ENCODE data around the gene RPL14. TPM values are rescaled to one million over a fixed set of nuclear protein-coding genes. Genes with fewer than 3 reads are reported as not detected.

The RPL14 gene
- total and polyA plus RNA-seq, 2 of the 13 experiments (the other 11 are each of a cell fraction or from before 2014, with no cell fraction given), result 502 to 1,291 TPM

GRCh38 chr3:40432793-40433192 lies 24.3 kb upstream of the RPL14 start:
- POLR2A ChIA-PET, result no interaction called here
- H3K4me1 ChIP-seq (ENCODE audit: insufficient read depth, low read length), result no peaks in the 10 kb centered on the region
- no peak overlapping the region for H3K4me2 ChIP-seq (ENCODE audit: low read depth, low read length)
- no peak overlapping the region for H2AFZ ChIP-seq (ENCODE audit: low read length)
- H3K27ac ChIP-seq (ENCODE audit: extremely low read length, insufficient read depth, low read length), result no peak overlapping the region
- BruUV-seq (replicated peaks), result no TSS peak
- ATAC-seq (no peak), DNase-seq (ENCODE audit: low spot score) (no peak), FAIRE-seq (no peak)
- in situ Hi-C loops (cut with HindIII; ENCODE audit: extremely low pct_ligation_motif_present, low pct_unique_long_range_greater_than_20kb), result no loop called here
- H3K79me2 ChIP-seq (ENCODE audit: insufficient read depth, low read length), result no peaks in the 10 kb centered on the region
- WGBS (ENCODE audit: low lambda C conversion rate), result 74% methylated on average over 2 of the region's 2 CpGs
- H3K4me3 ChIP-seq (replicated peaks in 1 of 3; ENCODE audit: insufficient read depth in 1 of 3, low read depth in 2 of 3, low read length in 3 of 3), result no peak overlapping the region
- H3K36me3 ChIP-seq (replicated peaks in 1 of 2; ENCODE audit: control insufficient read depth in 1 of 2, insufficient read depth in 2 of 2, low read length in 2 of 2), result no peaks in the 10 kb centered on the region
- H3K27me3 ChIP-seq (ENCODE audit: control insufficient read depth in 1 of 2, insufficient read depth in 2 of 2, low read length in 2 of 2), result no peaks in the 10 kb centered on the region
- no peak for TF ChIP-seq STAT5B (CRISPR knock-in tag; IDR thresholded peaks at IDR 0.05)
- TF ChIP-seq STAG1 (CRISPR knock-in tag; IDR thresholded peaks at IDR 0.05), result peak; percentile 37; the same call in 1 of the 2 replicates
- TF ChIP-seq ZBTB44 (CRISPR knock-in tag; IDR thresholded peaks at IDR 0.05), result no peak
- TF ChIP-seq ZNF121 (CRISPR knock-in tag; IDR thresholded peaks at IDR 0.05), result no peak
- TF ChIP-seq ZNF362 (CRISPR knock-in tag; IDR thresholded peaks at IDR 0.05; ENCODE audit: borderline replicate concordance), result no peak
- no peak for TF ChIP-seq RFX1 (IDR thresholded peaks at IDR 0.05)
- TF ChIP-seq BRCA1 (CRISPR knock-in tag; IDR thresholded peaks at IDR 0.05), result no peak
- TF ChIP-seq ATAD3A (CRISPR knock-in tag; IDR thresholded peaks at IDR 0.05), result no peak
- no peak for TF ChIP-seq TAF1 (CRISPR knock-in tag; IDR thresholded peaks at IDR 0.05)
- intact Hi-C loops (cut with micrococcal nuclease; ENCODE audit: unreplicated experiment), result no loop called here
- no peaks in the 10 kb centered on the region for H3K9me3 ChIP-seq (ENCODE audit: low read length)
- CTCF ChIA-PET (ENCODE audit: low intra/inter-chr PET ratio, low total read pairs), result no interaction called here
- no peaks in the 10 kb centered on the region for H4K20me1 ChIP-seq (ENCODE audit: insufficient read depth, low read length)
- H3K9ac ChIP-seq (ENCODE audit: insufficient read depth, low read depth, low read length), result no peak overlapping the region
